Measurements from ENCODE around the gene CPZ. TPM values are rescaled to one million over a fixed set of nuclear protein-coding genes. Genes with fewer than 3 reads are reported as not detected.

Gene CPZ
- 0.66 and 8.6 TPM in 2 replicates for total RNA-seq

GRCh38 chr4:8592366-8593263 lies at the start of gene CPZ:
Gene CPZ, plus strand, starts transcription at chr4:8592765. Its CDS starts 69 bp downstream, at chr4:8592834.

GRCh38 chr4:8580321-8581093 lies 12.1 kb upstream of the CPZ start, which contains the start of gene GPR78:
Gene GPR78, plus strand, starts transcription at chr4:8580392. Its CDS starts 591 bp downstream, at chr4:8580983.

Other genes starting within 250 kb of the CPZ start
- 29.3 and 30.1 TPM in 2 replicates for gene ACOX3, start 152.0 kb upstream of the CPZ start, total RNA-seq
- 16.7 and 17.7 TPM in 2 replicates for gene TRMT44, start 152.0 kb upstream of the CPZ start, total RNA-seq
- 0.11 and 0.62 TPM in 2 replicates for gene GPR78, start 12.4 kb upstream of the CPZ start, total RNA-seq